GM12878 (cell line): ENCODE results near the gene LRRIQ1. TPM values are rescaled to one million over a fixed set of nuclear protein-coding genes. Genes with fewer than 3 reads are reported as not detected.
A peak's percentile ranks its signal among the peaks of the same experiment; 100 is the strongest.

Source experiments
- CHD4 ChIP-seq: fragments of 200-600 bp; sonication (generic); IDR thresholded peaks from 2 replicates; pipeline ENCODE4 v1.6.1; 2016; ENCODE audit warnings: mild to moderate bottlenecking
- CTCF ChIP-seq, 3 experiments: IDR thresholded peaks in 2 of 3; conservative IDR thresholded peaks in 1 of 3; 2 replicates each; pipeline ENCODE4 v1.5.1; 2011; ENCODE audit warnings: low read depth in 3 of 3, low read length in 3 of 3, mild to moderate bottlenecking in 3 of 3, control low read depth in 2 of 3, moderate library complexity in 2 of 3, inconsistent platforms in 1 of 3, mixed read lengths in 1 of 3; ENCODE audit not compliant: control insufficient read depth in 2 of 3, insufficient read depth in 1 of 3; ENCODE audit errors: extremely low read depth in 1 of 3
- HCFC1 ChIP-seq: fragments of 150-350 bp; IDR thresholded peaks from 2 replicates; pipeline ENCODE4 v1.6.1; 2014; ENCODE audit warnings: low read length
- LARP7 ChIP-seq: fragments of 450-650 bp; IDR thresholded peaks from 2 replicates; pipeline ENCODE4 v1.6.1; 2017; ENCODE audit warnings: mild to moderate bottlenecking
- MEF2B ChIP-seq: fragments of 450-650 bp; IDR thresholded peaks from 2 replicates; pipeline ENCODE4 v1.6.1; 2018; ENCODE audit warnings: mild to moderate bottlenecking, moderate library complexity; ENCODE audit not compliant: partially characterized antibody, poor library complexity, severe bottlenecking
- NFIC ChIP-seq: IDR thresholded peaks from 2 replicates; pipeline ENCODE4 v1.6.1; 2012; ENCODE audit warnings: low read depth, mild to moderate bottlenecking, inconsistent platforms, low read length, moderate library complexity
- PRDM15 ChIP-seq: fragments of 450-650 bp; formaldehyde crosslinking; IDR thresholded peaks from 2 replicates; pipeline ENCODE4 v1.4.0; 2020; ENCODE audit warnings: mild to moderate bottlenecking, moderate library complexity
- TCF7 ChIP-seq: IDR thresholded peaks from 2 replicates; pipeline ENCODE4 v1.6.1; 2014; ENCODE audit warnings: antibody characterized with exemption, borderline replicate concordance
- ZBTB4 ChIP-seq: fragments of 450-650 bp; formaldehyde crosslinking; IDR thresholded peaks from 2 replicates; pipeline ENCODE4 v1.4.0; 2022; ENCODE audit warnings: mild to moderate bottlenecking, moderate library complexity
- ZNF622 ChIP-seq: fragments of 450-650 bp; IDR thresholded peaks from 2 replicates; pipeline ENCODE4 v1.6.1; 2017; ENCODE audit warnings: mild to moderate bottlenecking, inconsistent platforms
- polyA plus RNA-seq, 11 experiments: library from polyadenylated mRNA; depleted of rRNA in 4 of 11; unstranded in 6 of 11; stranded (reverse) in 5 of 11; fragments of >200 nt; fragmentation: Nextera tagmentation in 4 of 11; fragmentation: Illumina TruSeq in 1 of 11; extraction: Ambion mirVana in 4 of 11; extraction: Trizol in 1 of 11; gene quantifications; 1 replicate in 1 of 11; 2 replicates in 10 of 11; pipeline versions ENCODE4 v1.2.1 to v1.2.3, GENCODE V29; 2011 to 2016; ENCODE audit warnings: inconsistent platforms in 2 of 11, missing spikeins in 2 of 11, low read depth in 1 of 11
- total RNA-seq, 4 experiments: library from RNA; depleted of rRNA in 3 of 4; stranded (reverse); fragments of >200 nt in 3 of 4; fragmentation: Illumina TruSeq in 1 of 4; extraction: Trizol in 1 of 4; gene quantifications; 2 replicates each; pipeline versions ENCODE4 v1.2.1 to v1.2.3, GENCODE V29; 2013 to 2021
- TF ChIP-seq, protein P1 (sequence below): fragments of 450-650 bp; IDR thresholded peaks from 2 replicates; pipeline ENCODE4 v1.6.1; 2017; ENCODE audit warnings: antibody characterized with exemption, mild to moderate bottlenecking, moderate library complexity
- TF ChIP-seq, protein P2 (sequence below): fragments of 450-650 bp; conservative IDR thresholded peaks from 2 replicates; pipeline ENCODE4 v1.6.1; 2017; ENCODE audit warnings: mild to moderate bottlenecking, moderate library complexity
- TF ChIP-seq, protein P3 (sequence below): fragments of 450-650 bp; IDR thresholded peaks from 2 replicates; pipeline ENCODE4 v1.6.1; 2017; ENCODE audit warnings: low read depth, mild to moderate bottlenecking, moderate library complexity

Gene LRRIQ1
- total and polyA plus RNA-seq, 10 of the 15 experiments (the other 5 are each of a cell fraction or from before 2014, with no cell fraction given) = 0.14 to 0.45 (median 0.37) TPM; not detected in 4

- TF ChIP-seq ZBTB4 (no peak), LARP7 (no peak), MEF2B (no peak), NFIC (no peak), PRDM15 (CRISPR knock-in tag) (no peak), ZNF622 (no peak), HCFC1 (no peak), CTCF (IDR thresholded peaks at IDR 0.05 in 2 of 3, conservative IDR thresholded peaks at IDR 0.05 in 1 of 3; ENCODE audit: control insufficient read depth in 2 of 3, extremely low read depth in 1 of 3, insufficient read depth in 1 of 3, low read depth in 3 of 3, low read length in 3 of 3) (peak in 2 of 3 experiments; percentile 20 to 44; a peak in 2 of 6 replicates), CHD4 (no peak), TCF7 (no peak)
- TF ChIP-seq, protein P1, sequence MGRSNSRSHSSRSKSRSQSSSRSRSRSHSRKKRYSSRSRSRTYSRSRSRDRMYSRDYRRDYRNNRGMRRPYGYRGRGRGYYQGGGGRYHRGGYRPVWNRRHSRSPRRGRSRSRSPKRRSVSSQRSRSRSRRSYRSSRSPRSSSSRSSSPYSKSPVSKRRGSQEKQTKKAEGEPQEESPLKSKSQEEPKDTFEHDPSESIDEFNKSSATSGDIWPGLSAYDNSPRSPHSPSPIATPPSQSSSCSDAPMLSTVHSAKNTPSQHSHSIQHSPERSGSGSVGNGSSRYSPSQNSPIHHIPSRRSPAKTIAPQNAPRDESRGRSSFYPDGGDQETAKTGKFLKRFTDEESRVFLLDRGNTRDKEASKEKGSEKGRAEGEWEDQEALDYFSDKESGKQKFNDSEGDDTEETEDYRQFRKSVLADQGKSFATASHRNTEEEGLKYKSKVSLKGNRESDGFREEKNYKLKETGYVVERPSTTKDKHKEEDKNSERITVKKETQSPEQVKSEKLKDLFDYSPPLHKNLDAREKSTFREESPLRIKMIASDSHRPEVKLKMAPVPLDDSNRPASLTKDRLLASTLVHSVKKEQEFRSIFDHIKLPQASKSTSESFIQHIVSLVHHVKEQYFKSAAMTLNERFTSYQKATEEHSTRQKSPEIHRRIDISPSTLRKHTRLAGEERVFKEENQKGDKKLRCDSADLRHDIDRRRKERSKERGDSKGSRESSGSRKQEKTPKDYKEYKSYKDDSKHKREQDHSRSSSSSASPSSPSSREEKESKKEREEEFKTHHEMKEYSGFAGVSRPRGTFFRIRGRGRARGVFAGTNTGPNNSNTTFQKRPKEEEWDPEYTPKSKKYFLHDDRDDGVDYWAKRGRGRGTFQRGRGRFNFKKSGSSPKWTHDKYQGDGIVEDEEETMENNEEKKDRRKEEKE = no peak
- TF ChIP-seq, protein P2, sequence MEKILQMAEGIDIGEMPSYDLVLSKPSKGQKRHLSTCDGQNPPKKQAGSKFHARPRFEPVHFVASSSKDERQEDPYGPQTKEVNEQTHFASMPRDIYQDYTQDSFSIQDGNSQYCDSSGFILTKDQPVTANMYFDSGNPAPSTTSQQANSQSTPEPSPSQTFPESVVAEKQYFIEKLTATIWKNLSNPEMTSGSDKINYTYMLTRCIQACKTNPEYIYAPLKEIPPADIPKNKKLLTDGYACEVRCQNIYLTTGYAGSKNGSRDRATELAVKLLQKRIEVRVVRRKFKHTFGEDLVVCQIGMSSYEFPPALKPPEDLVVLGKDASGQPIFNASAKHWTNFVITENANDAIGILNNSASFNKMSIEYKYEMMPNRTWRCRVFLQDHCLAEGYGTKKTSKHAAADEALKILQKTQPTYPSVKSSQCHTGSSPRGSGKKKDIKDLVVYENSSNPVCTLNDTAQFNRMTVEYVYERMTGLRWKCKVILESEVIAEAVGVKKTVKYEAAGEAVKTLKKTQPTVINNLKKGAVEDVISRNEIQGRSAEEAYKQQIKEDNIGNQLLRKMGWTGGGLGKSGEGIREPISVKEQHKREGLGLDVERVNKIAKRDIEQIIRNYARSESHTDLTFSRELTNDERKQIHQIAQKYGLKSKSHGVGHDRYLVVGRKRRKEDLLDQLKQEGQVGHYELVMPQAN = no peak
- TF ChIP-seq, protein P3, sequence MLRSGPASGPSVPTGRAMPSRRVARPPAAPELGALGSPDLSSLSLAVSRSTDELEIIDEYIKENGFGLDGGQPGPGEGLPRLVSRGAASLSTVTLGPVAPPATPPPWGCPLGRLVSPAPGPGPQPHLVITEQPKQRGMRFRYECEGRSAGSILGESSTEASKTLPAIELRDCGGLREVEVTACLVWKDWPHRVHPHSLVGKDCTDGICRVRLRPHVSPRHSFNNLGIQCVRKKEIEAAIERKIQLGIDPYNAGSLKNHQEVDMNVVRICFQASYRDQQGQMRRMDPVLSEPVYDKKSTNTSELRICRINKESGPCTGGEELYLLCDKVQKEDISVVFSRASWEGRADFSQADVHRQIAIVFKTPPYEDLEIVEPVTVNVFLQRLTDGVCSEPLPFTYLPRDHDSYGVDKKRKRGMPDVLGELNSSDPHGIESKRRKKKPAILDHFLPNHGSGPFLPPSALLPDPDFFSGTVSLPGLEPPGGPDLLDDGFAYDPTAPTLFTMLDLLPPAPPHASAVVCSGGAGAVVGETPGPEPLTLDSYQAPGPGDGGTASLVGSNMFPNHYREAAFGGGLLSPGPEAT = no peak
Observed at GRCh38 chr12:85029456-85029855, 6.7 kb upstream of the LRRIQ1 start (continued).
